Chondrocyte (in vitro differentiated cells): Measurements from ENCODE around the gene NT5DC1. TPM values are rescaled to one million over a fixed set of nuclear protein-coding genes. Genes with fewer than 3 reads are reported as not detected.
A peak's percentile ranks its signal among the peaks of the same experiment; 100 is the strongest.

Source experiments
- DNase-seq: peaks from one replicate; pipeline ENCODE4 v3.0.0; 2021; ENCODE audit warnings: mixed read lengths, low spot score
- H3K27ac Mint-ChIP-seq: one replicate; pipeline ENCODE4 v1.8.0; 2021; ENCODE audit warnings: mild to moderate bottlenecking, moderate library complexity, mixed read lengths; ENCODE audit not compliant: unreplicated experiment
- H3K27me3 Mint-ChIP-seq: 2 replicates; pipeline ENCODE4 v1.8.0; 2021; ENCODE audit warnings: low read depth, mixed read lengths
- H3K36me3 Mint-ChIP-seq: 2 replicates; pipeline ENCODE4 v1.8.0; 2021; ENCODE audit warnings: low read depth, mixed read lengths
- H3K4me1 Mint-ChIP-seq: 2 replicates; pipeline ENCODE4 v1.8.0; 2021; ENCODE audit warnings: low read depth, mild to moderate bottlenecking, mixed read lengths
- H3K4me3 Mint-ChIP-seq: one replicate; pipeline ENCODE4 v1.8.0; 2021; ENCODE audit warnings: mild to moderate bottlenecking, moderate library complexity, mixed read lengths; ENCODE audit not compliant: unreplicated experiment
- H3K9me3 Mint-ChIP-seq: 2 replicates; pipeline ENCODE4 v1.8.0; 2021; ENCODE audit warnings: low read depth, mixed read lengths
- total RNA-seq: library from RNA; stranded (reverse); gene quantifications from 3 replicates; pipeline ENCODE4 v1.2.1, GENCODE V29; 2021
- TF ChIP-seq, protein P1 (sequence below): fragments of 200-600 bp; sonication (generic); IDR thresholded peaks from 2 replicates; pipeline ENCODE4 v1.5.0; 2021; ENCODE audit warnings: antibody characterized with exemption, mild to moderate bottlenecking, moderate library complexity

NT5DC1 gene
- total RNA-seq, 1 donor from 2014 or later, result 20.6 TPM

- Mint-ChIP-seq H3K4me3 (no peak overlapping the region), H3K27me3 (no peaks in the 10 kb centered on the region), H3K4me1 (peaks cover 29% of the 10 kb centered on the region), H3K36me3 (peaks cover 5% of the 10 kb centered on the region), H3K27ac (no peak overlapping the region), H3K9me3 (peaks cover 10% of the 10 kb centered on the region)
- DNase-seq, result no peak
- TF ChIP-seq, protein P1, sequence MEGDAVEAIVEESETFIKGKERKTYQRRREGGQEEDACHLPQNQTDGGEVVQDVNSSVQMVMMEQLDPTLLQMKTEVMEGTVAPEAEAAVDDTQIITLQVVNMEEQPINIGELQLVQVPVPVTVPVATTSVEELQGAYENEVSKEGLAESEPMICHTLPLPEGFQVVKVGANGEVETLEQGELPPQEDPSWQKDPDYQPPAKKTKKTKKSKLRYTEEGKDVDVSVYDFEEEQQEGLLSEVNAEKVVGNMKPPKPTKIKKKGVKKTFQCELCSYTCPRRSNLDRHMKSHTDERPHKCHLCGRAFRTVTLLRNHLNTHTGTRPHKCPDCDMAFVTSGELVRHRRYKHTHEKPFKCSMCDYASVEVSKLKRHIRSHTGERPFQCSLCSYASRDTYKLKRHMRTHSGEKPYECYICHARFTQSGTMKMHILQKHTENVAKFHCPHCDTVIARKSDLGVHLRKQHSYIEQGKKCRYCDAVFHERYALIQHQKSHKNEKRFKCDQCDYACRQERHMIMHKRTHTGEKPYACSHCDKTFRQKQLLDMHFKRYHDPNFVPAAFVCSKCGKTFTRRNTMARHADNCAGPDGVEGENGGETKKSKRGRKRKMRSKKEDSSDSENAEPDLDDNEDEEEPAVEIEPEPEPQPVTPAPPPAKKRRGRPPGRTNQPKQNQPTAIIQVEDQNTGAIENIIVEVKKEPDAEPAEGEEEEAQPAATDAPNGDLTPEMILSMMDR, result no peak
Observed at GRCh38 chr6:116189472-116189871, 88.8 kb downstream of the NT5DC1 start.

DNA sequence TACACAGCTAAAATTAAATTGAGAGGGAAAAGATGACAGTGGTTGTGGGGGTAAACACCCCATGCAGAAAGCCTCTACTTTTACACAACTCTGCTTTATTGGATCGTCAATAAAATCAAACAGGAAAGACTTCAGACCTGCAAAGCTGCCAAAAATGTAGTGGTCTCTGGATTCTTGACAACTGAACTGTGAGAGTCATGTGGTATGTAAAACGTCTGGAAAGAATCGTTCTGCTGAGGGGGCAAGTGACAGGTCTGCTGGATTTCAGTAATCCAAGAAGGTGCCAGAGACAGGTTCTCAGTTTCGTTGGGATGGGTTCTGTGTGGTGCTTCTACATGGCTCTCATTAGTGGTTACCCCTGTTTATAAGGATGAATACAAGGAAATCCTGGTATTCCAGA, 89.9 kb downstream of the NT5DC1 start:
- H3K4me3 Mint-ChIP-seq, result peak overlapping the region; percentile 10
- H3K4me1 Mint-ChIP-seq, result peaks cover 29% of the 10 kb centered on the region
- TF ChIP-seq, protein P1, result no peak
- peak overlapping the region; percentile 49 for H3K27ac Mint-ChIP-seq
- H3K27me3 Mint-ChIP-seq, result no peaks in the 10 kb centered on the region
- H3K36me3 Mint-ChIP-seq, result peaks cover 4% of the 10 kb centered on the region
- H3K9me3 Mint-ChIP-seq, result peaks cover 8% of the 10 kb centered on the region
- no peak for DNase-seq

- DNase-seq, result no peak
- H3K9me3 Mint-ChIP-seq, result no peaks in the 10 kb centered on the region
- H3K27ac Mint-ChIP-seq, result no peak overlapping the region
- no peaks in the 10 kb centered on the region for H3K36me3 Mint-ChIP-seq
- TF ChIP-seq, protein P1, result no peak
- no peaks in the 10 kb centered on the region for H3K27me3 Mint-ChIP-seq
- H3K4me1 Mint-ChIP-seq, result peaks cover 29% of the 10 kb centered on the region
- H3K4me3 Mint-ChIP-seq, result no peak overlapping the region
Observed at GRCh38 chr6:116191881-116192280, 91.2 kb downstream of the NT5DC1 start.

DNA sequence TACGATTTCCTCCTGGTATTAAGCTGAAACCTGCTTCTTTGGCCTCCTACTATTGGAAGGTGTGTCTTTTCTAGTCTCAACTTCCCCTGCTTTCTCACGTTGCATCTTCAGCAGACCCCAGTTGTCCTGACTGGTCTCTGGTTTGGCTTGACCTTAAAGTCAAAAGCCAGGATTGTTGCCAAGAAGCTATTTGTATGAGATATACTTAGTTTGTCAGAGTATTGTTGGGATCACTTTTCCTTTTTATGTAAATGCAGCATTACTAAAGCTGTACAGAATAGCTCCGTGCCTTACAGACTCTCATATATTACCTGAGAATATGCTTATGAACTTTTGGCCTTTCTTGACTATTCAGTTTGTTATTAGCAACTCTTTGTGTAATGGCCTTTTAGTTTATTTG, 92.1 kb downstream of the NT5DC1 start:
- DNase-seq, result no peak
- Mint-ChIP-seq H3K9me3 (no peaks in the 10 kb centered on the region), H3K36me3 (no peaks in the 10 kb centered on the region), H3K4me3 (no peak overlapping the region), H3K4me1 (peaks cover 29% of the 10 kb centered on the region), H3K27ac (peak overlapping the region; percentile 3), H3K27me3 (no peaks in the 10 kb centered on the region)
- TF ChIP-seq, protein P1, result no peak

DNA sequence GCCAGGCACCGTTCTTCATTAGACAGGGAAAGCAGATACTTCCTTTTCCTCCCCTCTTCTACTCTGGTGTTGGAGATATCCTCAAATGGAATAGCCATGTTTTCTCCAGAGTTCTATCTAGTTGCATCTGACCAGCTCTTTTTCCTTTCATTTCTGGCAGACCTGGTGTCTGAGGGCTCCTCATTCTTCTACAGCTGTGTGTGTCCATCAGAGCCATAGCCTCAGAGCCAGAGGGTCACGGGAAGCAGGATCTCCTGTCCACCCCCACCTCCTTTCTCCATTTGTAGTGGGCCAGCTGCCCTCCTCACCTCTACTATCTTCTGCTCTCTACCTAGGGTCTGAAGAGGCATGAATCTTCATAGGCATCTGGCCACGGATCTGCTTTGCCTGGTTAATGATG, 96.2 kb downstream of the NT5DC1 start:
- H3K27me3 Mint-ChIP-seq, result no peaks in the 10 kb centered on the region
- H3K4me1 Mint-ChIP-seq, result peaks cover 14% of the 10 kb centered on the region
- H3K9me3 Mint-ChIP-seq, result no peaks in the 10 kb centered on the region
- H3K27ac Mint-ChIP-seq, result no peak overlapping the region
- no peak for DNase-seq
- H3K36me3 Mint-ChIP-seq, result no peaks in the 10 kb centered on the region
- TF ChIP-seq, protein P1, result no peak
- H3K4me3 Mint-ChIP-seq, result no peak overlapping the region
